Thoracic aorta (tissue), 2 donors: ENCODE data around the gene CARNS1. TPM values are rescaled to one million over a fixed set of nuclear protein-coding genes. Genes with fewer than 3 reads are reported as not detected.

ENCODE experiments used
- ATAC-seq: fragments of 150-250 bp; one replicate; pipeline ENCODE4 v1.8.0; 2017; ENCODE audit warnings: low read depth; ENCODE audit not compliant: insufficient number of reproducible peaks, low FRiP score
- DNase-seq: peaks from one replicate; pipeline ENCODE4 v3.0.0-alpha.2; 2020; ENCODE audit warnings: low spot score
- H3K27ac ChIP-seq, 2 donors: fragments of 200-600 bp; sonication (generic); 1 replicate in 1 of 2; 2 replicates in 1 of 2; pipeline ENCODE4 v1.5.1; 2016; ENCODE audit warnings: mild to moderate bottlenecking in 2 of 2, moderate library complexity in 2 of 2
- H3K27me3 ChIP-seq: fragments of 200-600 bp; sonication (generic); replicated peaks from 2 replicates; pipeline ENCODE4 v1.6.0; 2016; ENCODE audit warnings: mild to moderate bottlenecking; ENCODE audit not compliant: insufficient read depth
- H3K36me3 ChIP-seq: fragments of 200-600 bp; sonication (generic); one replicate; pipeline ENCODE4 v1.5.1; 2016
- H3K4me1 ChIP-seq, 2 donors: fragments of 200-600 bp; sonication (generic); 1 replicate in 1 of 2; 2 replicates in 1 of 2; pipeline versions ENCODE4 v1.5.1 to v1.6.0; 2016; ENCODE audit warnings: low read depth in 2 of 2, mild to moderate bottlenecking in 1 of 2; ENCODE audit not compliant: control insufficient read depth in 1 of 2
- H3K4me3 ChIP-seq: fragments of 200-600 bp; sonication (generic); 2 replicates; pipeline ENCODE4 v1.5.1; 2016; ENCODE audit warnings: mild to moderate bottlenecking
- H3K9me3 ChIP-seq: fragments of 200-600 bp; sonication (generic); 2 replicates; pipeline ENCODE4 v1.5.1; 2016
- CTCF ChIP-seq: fragments of 200-600 bp; sonication (generic); IDR thresholded peaks from one replicate; pipeline ENCODE4 v1.5.1; 2019; ENCODE audit warnings: antibody characterized with exemption
- total RNA-seq, 2 donors: library from RNA; depleted of rRNA; stranded (reverse); fragments of >200 nt; gene quantifications; one replicate each; pipeline versions ENCODE4 v1.1.0 to v1.2.3, GENCODE V29; 2016

CARNS1 gene
- total RNA-seq, 2 donors from 2014 or later = 7.9 to 10.8 TPM

- Histone ChIP-seq H3K27ac (no peak overlapping the region), H3K4me3 (peak overlapping the region; percentile 58), H3K36me3 (peaks cover 3% of the 10 kb centered on the region), H3K27me3 (peaks cover 5% of the 10 kb centered on the region), H3K4me1 (peaks cover 12 to 21% of the 10 kb centered on the region in 2 donors), H3K9me3 (no peaks in the 10 kb centered on the region)
- DNase-seq (no peak), ATAC-seq (no peak)
- TF ChIP-seq CTCF = no peak
These were observed 10.8 kb upstream of the CARNS1 start for GRCh38 chr11:67404515-67405195.

- no peak overlapping the region for H3K4me3 ChIP-seq
- no peak for ATAC-seq
- H3K36me3 ChIP-seq = no peaks in the 10 kb centered on the region
- H3K27ac ChIP-seq = no peak overlapping the region
- no peaks in the 10 kb centered on the region for H3K9me3 ChIP-seq
- no peak for TF ChIP-seq CTCF
- peaks cover 5% of the 10 kb centered on the region for H3K27me3 ChIP-seq
- H3K4me1 ChIP-seq = peaks cover 7 to 15% of the 10 kb centered on the region in 2 donors
- DNase-seq = no peak
These were observed 10.3 kb upstream of the CARNS1 start for GRCh38 chr11:67405196-67405567.

- no peak for ATAC-seq
- Histone ChIP-seq H3K36me3 (no peaks in the 10 kb centered on the region), H3K4me1 (peaks cover under 1 to 9% of the 10 kb centered on the region in 2 donors), H3K9me3 (no peaks in the 10 kb centered on the region), H3K27me3 (peaks cover 5% of the 10 kb centered on the region), H3K4me3 (no peak overlapping the region), H3K27ac (no peak overlapping the region)
- TF ChIP-seq CTCF = no peak
- DNase-seq = no peak
These were observed 9.7 kb upstream of the CARNS1 start for GRCh38 chr11:67405688-67406339.

GRCh38 chr11:67406420-67406968 is 9.0 kb upstream of the CARNS1 start:
- H3K4me3 ChIP-seq = no peak overlapping the region
- H3K4me1 ChIP-seq = peaks cover 0 to 6% of the 10 kb centered on the region in 2 donors
- DNase-seq (no peak), ATAC-seq (no peak)
- no peak for TF ChIP-seq CTCF
- no peaks in the 10 kb centered on the region for H3K36me3 ChIP-seq
- H3K9me3 ChIP-seq = no peaks in the 10 kb centered on the region
- H3K27ac ChIP-seq = no peak overlapping the region
- peaks cover 5% of the 10 kb centered on the region for H3K27me3 ChIP-seq

GRCh38 chr11:67406969-67407687 is 8.3 kb upstream of the CARNS1 start:
- Histone ChIP-seq H3K36me3 (no peaks in the 10 kb centered on the region), H3K4me3 (no peak overlapping the region), H3K27ac (no peak overlapping the region), H3K4me1 (peaks cover 0 to 4% of the 10 kb centered on the region in 2 donors), H3K27me3 (peaks cover 5% of the 10 kb centered on the region), H3K9me3 (no peaks in the 10 kb centered on the region)
- TF ChIP-seq CTCF = no peak
- ATAC-seq = no peak
- no peak for DNase-seq
